HG03469 (cell line): Measurements from ENCODE around the gene PHC3.
"Not testable (repeated sequence)": the region's sequence is repeated elsewhere in the genome, so short reads cannot be mapped to it uniquely, and the experiment has no call there.

Experiments used
- ATAC-seq: cut with Tn5 transposase; IDR thresholded peaks from one replicate; pipeline ENCODE4 v1.9.1; 2021; ENCODE audit warnings: mild to moderate bottlenecking, moderate library complexity, moderate number of reproducible peaks; ENCODE audit not compliant: unreplicated experiment

PHC3 gene

GRCh38 chr3:170130532-170130931, 51.0 kb downstream of the PHC3 start:
- ATAC-seq = no peak

DNA sequence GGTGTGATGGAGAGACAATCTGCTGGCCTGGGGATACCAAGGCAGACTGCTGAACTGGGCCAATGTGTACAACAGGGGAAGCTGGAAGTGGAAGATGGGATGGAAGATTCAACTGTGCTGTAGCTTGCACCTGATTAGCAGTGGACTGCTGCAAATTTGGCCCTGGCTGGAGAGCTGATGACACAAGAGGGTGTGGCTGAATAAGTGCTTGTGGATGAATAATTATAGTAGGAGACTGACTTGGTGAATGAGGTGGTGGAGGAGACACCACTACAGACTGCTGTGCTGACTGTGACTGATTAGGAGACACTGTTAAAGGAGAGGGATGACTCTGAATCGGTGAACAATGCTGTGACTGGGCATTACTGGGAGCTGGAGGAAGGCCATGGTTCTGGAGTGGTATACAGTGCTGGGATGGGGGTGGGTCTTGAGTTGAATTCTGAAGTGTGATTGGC, 52.5 kb downstream of the PHC3 start:
- peak; percentile 20 for ATAC-seq

DNA sequence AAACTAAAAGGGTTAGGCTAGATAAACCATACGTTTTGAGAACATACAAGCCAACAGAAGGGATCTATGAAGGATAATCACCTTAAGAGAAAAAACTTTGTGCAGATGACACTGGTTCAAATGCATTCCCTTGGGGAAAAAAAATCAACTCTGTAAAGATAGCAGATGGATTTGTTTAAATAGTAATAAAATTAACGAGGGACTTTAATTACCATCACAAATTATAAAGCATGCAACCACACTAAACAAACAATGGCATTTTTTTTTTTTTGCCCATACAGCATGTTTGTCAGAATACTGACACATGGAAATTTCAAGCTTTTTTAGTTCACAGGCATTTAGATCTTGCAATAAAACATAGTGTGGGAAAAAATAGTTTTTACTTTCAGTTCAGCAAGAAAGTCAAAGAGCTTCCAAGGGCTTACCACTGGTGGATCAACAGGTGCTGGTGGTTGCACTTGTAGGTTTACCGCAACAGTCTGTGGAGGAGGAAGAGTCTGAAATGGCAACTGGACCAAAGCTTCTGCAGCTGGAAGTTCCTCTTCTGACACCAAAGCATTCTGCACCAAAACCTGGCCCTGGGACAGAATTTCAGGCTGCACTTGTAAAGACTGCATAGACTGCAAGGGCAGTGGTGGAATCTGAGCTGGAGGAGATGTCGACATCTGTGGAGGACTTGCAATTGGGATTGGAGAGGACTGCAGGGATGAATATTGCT, 53.1 kb downstream of the PHC3 start:
- peak; percentile 85 for ATAC-seq

GRCh38 chr3:170117134-170117533, 64.4 kb downstream of the PHC3 start:
- no peak for ATAC-seq

GRCh38 chr3:170114165-170114564, 67.4 kb downstream of the PHC3 start:
- ATAC-seq = not testable (repeated sequence)

GRCh38 chr3:170111147-170111771, 70.3 kb downstream of the PHC3 start:
- ATAC-seq = no peak

- no peak for ATAC-seq
Measured at GRCh38 chr3:170109579-170110293, 71.8 kb downstream of the PHC3 start.

GRCh38 chr3:170108955-170109354, 72.6 kb downstream of the PHC3 start:
- no peak for ATAC-seq

GRCh38 chr3:170107941-170108340, 73.6 kb downstream of the PHC3 start:
- no peak for ATAC-seq

DNA sequence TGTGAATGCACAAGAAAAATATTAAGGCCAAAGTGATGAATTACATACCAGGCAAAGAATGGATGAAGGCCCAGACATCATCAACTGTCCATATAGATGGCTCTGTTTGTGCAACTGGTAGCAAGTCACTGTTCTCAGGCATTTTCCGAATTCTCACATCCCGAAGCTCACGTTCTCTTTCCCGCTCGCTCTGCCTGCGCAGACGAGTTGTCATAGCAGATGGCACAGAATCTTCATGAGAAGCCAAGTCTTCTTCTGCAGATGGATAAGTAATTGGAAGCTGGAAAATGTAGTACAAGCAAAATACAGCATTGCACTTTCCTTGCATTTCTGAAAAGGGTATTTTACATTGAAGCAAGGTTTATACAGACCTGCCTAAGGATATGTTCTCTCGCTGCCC, 79.1 kb downstream of the PHC3 start:
- ATAC-seq = no peak

- ATAC-seq = no peak
Measured at GRCh38 chr3:170100944-170101343, 80.6 kb downstream of the PHC3 start.

- no peak for ATAC-seq
Measured at GRCh38 chr3:170098753-170099152, 82.8 kb downstream of the PHC3 start.

GRCh38 chr3:170096342-170096741, 85.2 kb downstream of the PHC3 start:
- ATAC-seq = no peak

DNA sequence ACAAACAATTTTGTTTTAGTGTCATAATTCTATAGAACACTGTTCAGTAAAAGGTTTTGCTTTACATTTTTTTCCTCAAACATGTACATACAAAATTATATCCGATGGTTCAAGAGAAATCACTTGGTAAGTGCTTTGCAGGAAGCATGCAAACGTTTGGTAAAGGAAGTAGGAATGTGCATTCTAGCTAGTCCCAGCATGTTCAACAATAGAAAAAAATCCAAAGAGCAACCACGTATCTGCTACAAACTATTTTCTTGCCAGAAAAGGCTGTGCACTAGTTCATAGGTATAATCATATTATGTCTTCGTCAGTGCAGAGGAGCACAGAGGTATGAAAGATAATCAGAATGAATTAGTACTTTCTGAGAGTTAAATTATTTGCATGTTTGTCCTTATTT, 85.8 kb downstream of the PHC3 start:
- ATAC-seq = no peak

DNA sequence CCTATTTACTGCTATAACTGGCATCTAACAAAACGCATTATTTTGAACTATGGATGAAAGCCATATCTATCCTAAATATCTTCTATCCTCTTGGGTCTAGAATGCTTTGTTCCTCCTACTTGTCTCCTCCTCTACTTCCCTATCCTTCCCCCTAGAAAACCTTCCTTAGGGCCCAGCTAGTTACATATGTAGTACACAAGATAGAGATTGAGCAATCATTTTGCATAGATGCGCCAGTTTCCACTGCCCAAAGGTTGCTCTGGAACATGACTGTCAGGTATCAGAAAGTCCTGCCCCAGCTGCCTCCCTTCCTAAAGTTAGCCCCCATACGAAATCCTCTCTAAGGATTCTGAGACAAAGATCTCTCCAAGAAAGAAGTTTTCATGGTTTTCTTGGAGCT, 88.6 kb downstream of the PHC3 start:
- no peak for ATAC-seq

GRCh38 chr3:170090601-170090981, 90.9 kb downstream of the PHC3 start:
- no peak for ATAC-seq

- no peak for ATAC-seq
Measured at GRCh38 chr3:170089862-170090600, 91.5 kb downstream of the PHC3 start.

DNA sequence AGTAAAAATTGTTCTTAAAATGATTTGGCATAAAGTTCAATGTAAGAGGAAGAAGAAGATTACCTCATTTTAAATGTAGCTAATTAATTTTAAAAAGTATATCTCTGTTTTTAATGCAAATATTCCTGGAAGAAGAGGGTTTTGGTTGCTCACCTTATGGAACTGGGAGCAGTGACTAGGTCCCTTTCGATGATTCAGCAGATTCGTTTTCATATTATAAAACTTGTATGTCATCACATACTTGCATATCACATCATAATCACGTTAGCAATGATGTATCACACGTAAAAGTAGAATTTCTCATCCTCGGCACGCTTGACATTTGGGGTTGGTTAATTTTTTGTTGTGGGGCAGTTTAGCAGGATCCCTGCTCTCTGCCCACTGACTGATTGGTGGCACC, 96.1 kb downstream of the PHC3 start:
- ATAC-seq = no peak

DNA sequence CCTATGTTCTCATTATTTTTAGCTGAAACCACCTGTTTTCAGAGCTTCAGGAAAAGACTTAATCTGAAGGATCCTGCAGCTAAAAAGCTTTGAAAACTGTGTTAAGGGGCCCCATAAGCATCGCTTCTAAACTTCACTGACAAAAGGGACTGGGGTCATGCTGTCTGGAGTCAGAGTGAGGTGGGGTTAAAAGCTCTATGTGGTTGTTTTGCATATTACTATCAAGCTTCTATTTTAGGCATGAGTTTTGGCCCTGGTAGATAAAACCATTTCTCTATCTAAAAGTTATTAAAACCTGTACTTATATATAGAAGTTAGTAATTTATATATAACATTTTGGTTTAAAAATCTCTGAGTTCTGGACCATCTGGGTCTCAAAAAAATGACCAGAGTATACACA, 98.2 kb downstream of the PHC3 start:
- no peak for ATAC-seq

GRCh38 chr3:170081079-170081741, 100.3 kb downstream of the PHC3 start:
- ATAC-seq = no peak

GRCh38 chr3:170080605-170081004, 100.9 kb downstream of the PHC3 start:
- ATAC-seq = no peak
